ENCODE results near the gene PHLDA3.

Gene PHLDA3

DNA sequence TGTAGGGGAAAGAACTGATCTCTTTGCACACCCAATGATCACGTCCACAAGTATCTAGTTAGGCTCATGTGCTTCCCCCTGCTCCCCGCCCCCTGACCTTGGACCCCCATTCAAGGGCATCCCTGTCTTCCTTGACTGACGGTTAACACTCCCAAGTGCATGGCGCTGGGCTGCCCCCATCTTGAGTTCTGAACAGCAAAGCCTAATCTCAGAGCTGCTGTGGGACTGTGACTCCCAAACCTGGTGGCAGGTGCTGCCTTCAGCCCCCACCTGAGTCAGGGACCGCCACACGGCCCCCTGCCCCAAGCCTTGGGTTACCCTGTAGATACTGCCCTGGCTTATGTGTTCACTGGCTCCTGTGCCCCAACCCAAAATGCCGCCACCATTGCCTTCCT, 48.4 kb downstream of the PHLDA3 start:
- no peaks in the 10 kb centered on the region for H3K9me3 ChIP-seq (ENCODE audit: insufficient read depth, low read length)
- H4K20me1 ChIP-seq (ENCODE audit: low read depth, low read length), result no peaks in the 10 kb centered on the region
- no peak overlapping the region for H3K4me3 ChIP-seq (ENCODE audit: insufficient read depth, low read length, poor library complexity, severe bottlenecking)
- H3F3A ChIP-seq (ENCODE audit: insufficient read depth), result no peaks in the 10 kb centered on the region
- no peaks in the 10 kb centered on the region for H3K27me3 ChIP-seq (ENCODE audit: low read length)
- H3K9me2 ChIP-seq (replicated peaks; ENCODE audit: insufficient read depth, low read length), result no peaks in the 10 kb centered on the region
- TF ChIP-seq, protein P1, sequence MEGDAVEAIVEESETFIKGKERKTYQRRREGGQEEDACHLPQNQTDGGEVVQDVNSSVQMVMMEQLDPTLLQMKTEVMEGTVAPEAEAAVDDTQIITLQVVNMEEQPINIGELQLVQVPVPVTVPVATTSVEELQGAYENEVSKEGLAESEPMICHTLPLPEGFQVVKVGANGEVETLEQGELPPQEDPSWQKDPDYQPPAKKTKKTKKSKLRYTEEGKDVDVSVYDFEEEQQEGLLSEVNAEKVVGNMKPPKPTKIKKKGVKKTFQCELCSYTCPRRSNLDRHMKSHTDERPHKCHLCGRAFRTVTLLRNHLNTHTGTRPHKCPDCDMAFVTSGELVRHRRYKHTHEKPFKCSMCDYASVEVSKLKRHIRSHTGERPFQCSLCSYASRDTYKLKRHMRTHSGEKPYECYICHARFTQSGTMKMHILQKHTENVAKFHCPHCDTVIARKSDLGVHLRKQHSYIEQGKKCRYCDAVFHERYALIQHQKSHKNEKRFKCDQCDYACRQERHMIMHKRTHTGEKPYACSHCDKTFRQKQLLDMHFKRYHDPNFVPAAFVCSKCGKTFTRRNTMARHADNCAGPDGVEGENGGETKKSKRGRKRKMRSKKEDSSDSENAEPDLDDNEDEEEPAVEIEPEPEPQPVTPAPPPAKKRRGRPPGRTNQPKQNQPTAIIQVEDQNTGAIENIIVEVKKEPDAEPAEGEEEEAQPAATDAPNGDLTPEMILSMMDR (IDR thresholded peaks at IDR 0.05; ENCODE audit: insufficient read depth, low read length, poor library complexity, severe bottlenecking), result no peak
- TF ChIP-seq EZH2phosphoT487 (conservative IDR thresholded peaks at IDR 0.05; ENCODE audit: low read length), result no peak
- no peak overlapping the region for H3K9ac ChIP-seq (ENCODE audit: low read length)
- no peak overlapping the region for H2AFZ ChIP-seq (ENCODE audit: low read depth, low read length, severe bottlenecking)
- no peak overlapping the region for H3K27ac ChIP-seq (ENCODE audit: low read depth, low read length)
- no peaks in the 10 kb centered on the region for H3K79me2 ChIP-seq (ENCODE audit: insufficient read depth, low read length)
- H3K36me3 ChIP-seq (ENCODE audit: low read length), result no peaks in the 10 kb centered on the region
- H3K4me2 ChIP-seq (ENCODE audit: low read depth, low read length, poor library complexity, severe bottlenecking), result no peak overlapping the region

DNA sequence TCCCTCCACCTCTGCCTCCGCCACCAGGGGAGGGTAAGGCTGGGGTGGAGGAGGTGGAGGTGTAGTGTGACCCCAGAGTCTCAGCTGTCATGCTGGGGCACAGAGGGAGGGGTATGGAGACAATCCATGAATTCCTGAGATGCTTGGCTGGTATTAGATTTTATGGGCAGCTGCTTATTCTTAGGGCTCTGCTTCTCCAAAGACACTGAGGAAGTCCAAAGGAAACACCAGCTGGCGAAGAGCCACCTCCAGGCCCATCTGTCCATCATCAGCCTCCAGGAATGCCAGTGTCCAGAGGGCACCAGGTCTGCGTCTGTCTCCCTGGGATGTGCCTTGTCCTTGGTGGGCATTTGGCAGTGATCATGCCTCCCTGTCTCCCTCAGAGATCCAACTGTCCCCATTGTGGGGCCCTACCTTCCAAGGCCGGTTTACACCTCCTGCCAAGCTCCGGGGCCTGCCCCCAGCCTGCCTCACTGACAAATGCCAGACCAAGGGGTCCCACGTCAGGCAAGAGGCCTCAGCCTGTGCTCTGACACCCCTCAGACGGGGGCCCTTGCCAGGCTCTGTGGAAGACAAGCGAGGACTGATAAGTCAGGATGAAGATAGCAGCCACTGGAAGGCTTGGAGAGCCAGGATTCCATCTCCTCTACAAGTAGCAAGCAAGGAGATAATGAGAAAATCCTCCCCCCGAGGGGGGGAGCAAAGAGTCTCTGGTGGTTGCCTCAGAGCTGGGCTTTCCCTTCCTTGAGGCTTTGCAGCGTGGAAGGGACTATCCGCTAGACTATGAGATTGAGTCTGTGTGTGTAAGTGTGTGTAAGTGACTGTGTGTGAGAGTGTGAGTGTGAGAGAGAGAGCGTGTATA, 49.0 kb downstream of the PHLDA3 start:
- Histone ChIP-seq H3F3A (ENCODE audit: insufficient read depth) (no peaks in the 10 kb centered on the region), H3K4me3 (ENCODE audit: insufficient read depth, low read length, poor library complexity, severe bottlenecking) (no peak overlapping the region), H4K20me1 (ENCODE audit: low read depth, low read length) (no peaks in the 10 kb centered on the region), H3K9ac (ENCODE audit: low read length) (no peak overlapping the region), H3K9me3 (ENCODE audit: insufficient read depth, low read length) (no peaks in the 10 kb centered on the region), H3K27ac (ENCODE audit: low read depth, low read length) (no peak overlapping the region), H3K27me3 (ENCODE audit: low read length) (no peaks in the 10 kb centered on the region), H3K9me2 (replicated peaks; ENCODE audit: insufficient read depth, low read length) (no peaks in the 10 kb centered on the region), H3K79me2 (ENCODE audit: insufficient read depth, low read length) (no peaks in the 10 kb centered on the region), H3K4me2 (ENCODE audit: low read depth, low read length, poor library complexity, severe bottlenecking) (no peak overlapping the region), H3K36me3 (ENCODE audit: low read length) (no peaks in the 10 kb centered on the region), H2AFZ (ENCODE audit: low read depth, low read length, severe bottlenecking) (no peak overlapping the region)
- TF ChIP-seq, protein P1 (IDR thresholded peaks at IDR 0.05; ENCODE audit: insufficient read depth, low read length, poor library complexity, severe bottlenecking), result no peak
- no peak for TF ChIP-seq EZH2phosphoT487 (conservative IDR thresholded peaks at IDR 0.05; ENCODE audit: low read length)

DNA sequence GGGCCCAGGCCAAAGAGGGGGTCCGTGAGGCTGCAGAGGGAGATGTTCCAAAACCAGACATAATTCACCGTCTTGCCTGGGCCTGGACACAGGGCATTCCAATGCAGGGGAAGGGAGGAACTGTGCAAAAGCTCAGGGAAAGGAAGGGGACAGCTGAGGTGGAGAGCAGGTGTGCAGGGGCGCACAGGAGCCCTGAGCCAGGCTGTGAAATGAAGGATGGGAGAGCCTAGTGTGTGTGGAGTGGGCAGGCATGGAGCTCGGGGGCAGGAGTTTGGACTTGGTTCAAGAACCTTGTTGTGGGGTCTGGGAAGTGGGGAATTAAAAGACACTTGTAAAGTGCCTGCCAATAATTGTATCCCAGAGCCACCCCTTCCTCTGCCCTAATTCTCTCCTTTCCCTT, 49.7 kb downstream of the PHLDA3 start:
- H4K20me1 ChIP-seq (ENCODE audit: low read depth, low read length), result no peaks in the 10 kb centered on the region
- no peak overlapping the region for H3K4me2 ChIP-seq (ENCODE audit: low read depth, low read length, poor library complexity, severe bottlenecking)
- H3K9me3 ChIP-seq (ENCODE audit: insufficient read depth, low read length), result no peaks in the 10 kb centered on the region
- H3K4me3 ChIP-seq (ENCODE audit: insufficient read depth, low read length, poor library complexity, severe bottlenecking), result no peak overlapping the region
- H2AFZ ChIP-seq (ENCODE audit: low read depth, low read length, severe bottlenecking), result no peak overlapping the region
- H3K9me2 ChIP-seq (replicated peaks; ENCODE audit: insufficient read depth, low read length), result no peaks in the 10 kb centered on the region
- no peaks in the 10 kb centered on the region for H3K36me3 ChIP-seq (ENCODE audit: low read length)
- H3F3A ChIP-seq (ENCODE audit: insufficient read depth), result no peaks in the 10 kb centered on the region
- H3K79me2 ChIP-seq (ENCODE audit: insufficient read depth, low read length), result no peaks in the 10 kb centered on the region
- H3K27me3 ChIP-seq (ENCODE audit: low read length), result no peaks in the 10 kb centered on the region
- TF ChIP-seq, protein P1 (IDR thresholded peaks at IDR 0.05; ENCODE audit: insufficient read depth, low read length, poor library complexity, severe bottlenecking), result no peak
- TF ChIP-seq EZH2phosphoT487 (conservative IDR thresholded peaks at IDR 0.05; ENCODE audit: low read length), result no peak
- H3K27ac ChIP-seq (ENCODE audit: low read depth, low read length), result no peak overlapping the region
- no peak overlapping the region for H3K9ac ChIP-seq (ENCODE audit: low read length)

All from SU-DHL-6 (cell line).